Tibial nerve (tissue), 4 donors: Measurements from ENCODE around the gene SOST. TPM values are rescaled to one million over a fixed set of nuclear protein-coding genes. Genes with fewer than 3 reads are reported as not detected.

ENCODE experiments used
- DNase-seq, 2 donors: peaks; one replicate each; pipeline ENCODE4 v3.0.0-alpha.2; 2019; ENCODE audit warnings: low spot score in 2 of 2
- H3K27ac ChIP-seq, 4 donors: fragments of 200-600 bp; sonication (generic) in 3 of 4; one replicate each; pipeline ENCODE4 v1.5.1; 2017 to 2019; ENCODE audit warnings: mild to moderate bottlenecking in 1 of 4
- H3K27me3 ChIP-seq, 2 donors: fragments of 200-600 bp; sonication (generic) in 1 of 2; one replicate each; pipeline versions ENCODE4 v1.5.1 to v1.6.0; 2017 to 2019
- H3K36me3 ChIP-seq, 3 donors: fragments of 200-600 bp; sonication (generic); one replicate each; pipeline ENCODE4 v1.5.1; 2018 to 2019
- H3K4me1 ChIP-seq, 4 donors: fragments of 200-600 bp; sonication (generic) in 3 of 4; one replicate each; pipeline ENCODE4 v1.5.1; 2017 to 2019
- H3K4me3 ChIP-seq, 4 donors: fragments of 200-600 bp; sonication (generic) in 3 of 4; one replicate each; pipeline ENCODE4 v1.5.1; 2017 to 2019; ENCODE audit warnings: mild to moderate bottlenecking in 1 of 4, moderate library complexity in 1 of 4
- H3K9me3 ChIP-seq, 4 donors: fragments of 200-600 bp; sonication (generic) in 3 of 4; one replicate each; pipeline ENCODE4 v1.5.1; 2017 to 2019
- CTCF ChIP-seq, 5 experiments: fragments of 200-600 bp in 3 of 5; fragments of 450-650 bp in 2 of 5; sonication (generic) in 3 of 5; IDR thresholded peaks; one replicate each; pipeline ENCODE4 v1.5.1; 2016 to 2019; ENCODE audit warnings: antibody characterized with exemption in 5 of 5, mild to moderate bottlenecking in 3 of 5, moderate library complexity in 2 of 5
- EP300 ChIP-seq, 2 donors: sonication (generic); formaldehyde crosslinking; IDR thresholded peaks; one replicate each; pipeline ENCODE4 v1.6.1; 2017; ENCODE audit warnings: antibody characterized with exemption in 2 of 2, mild to moderate bottlenecking in 1 of 2
- POLR2A ChIP-seq, 2 donors: fragments of 450-650 bp; IDR thresholded peaks; one replicate each; pipeline ENCODE4 v1.6.1; 2017; ENCODE audit warnings: antibody characterized with exemption in 2 of 2, mild to moderate bottlenecking in 2 of 2, moderate library complexity in 2 of 2
- WGBS, 2 donors: methylation state at CpG; one replicate each; pipeline ENCODE4 v1.1.5; 2018; 5-methylcytosine and 5-hydroxymethylcytosine counted together
- total RNA-seq, 4 donors: library from RNA; depleted of rRNA; stranded (reverse); fragments of >200 nt; gene quantifications; one replicate each; pipeline ENCODE4 v1.1.0, GENCODE V29; 2016

Gene SOST
- total RNA-seq, 4 donors from 2014 or later = not detected

- H3K36me3 ChIP-seq = no peaks in the 10 kb centered on the region
- no peak overlapping the region for H3K27ac ChIP-seq
- DNase-seq = no peak
- no peaks in the 10 kb centered on the region for H3K27me3 ChIP-seq
- H3K9me3 ChIP-seq = no peaks in the 10 kb centered on the region
- no peak for TF ChIP-seq POLR2A (IDR thresholded peaks at IDR 0.05)
- TF ChIP-seq CTCF (IDR thresholded peaks at IDR 0.05) = no peak
- TF ChIP-seq EP300 (IDR thresholded peaks at IDR 0.05) = no peak
- WGBS, 2 donors = 85 to 96% methylated on average over 1 of the region's 1 CpG
- H3K4me3 ChIP-seq = no peak overlapping the region
- peaks cover 0 to 2% (median 0%) of the 10 kb centered on the region in 4 donors for H3K4me1 ChIP-seq
Observed at GRCh38 chr17:43789482-43789881, 30.9 kb upstream of the SOST start.

- H3K36me3 ChIP-seq = no peaks in the 10 kb centered on the region
- no peak for DNase-seq
- H3K4me1 ChIP-seq = peaks cover 0 to 2% (median 0%) of the 10 kb centered on the region in 4 donors
- H3K27me3 ChIP-seq = no peaks in the 10 kb centered on the region
- no peak overlapping the region for H3K4me3 ChIP-seq
- H3K9me3 ChIP-seq = no peaks in the 10 kb centered on the region
- no peak for TF ChIP-seq CTCF (IDR thresholded peaks at IDR 0.05)
- no peak for TF ChIP-seq EP300 (IDR thresholded peaks at IDR 0.05)
- TF ChIP-seq POLR2A (IDR thresholded peaks at IDR 0.05) = no peak
- WGBS, 2 donors = 81 to 83% methylated on average over 5 of the region's 5 CpGs
- H3K27ac ChIP-seq = no peak overlapping the region
Observed at GRCh38 chr17:43788540-43788939, 29.9 kb upstream of the SOST start.

DNA sequence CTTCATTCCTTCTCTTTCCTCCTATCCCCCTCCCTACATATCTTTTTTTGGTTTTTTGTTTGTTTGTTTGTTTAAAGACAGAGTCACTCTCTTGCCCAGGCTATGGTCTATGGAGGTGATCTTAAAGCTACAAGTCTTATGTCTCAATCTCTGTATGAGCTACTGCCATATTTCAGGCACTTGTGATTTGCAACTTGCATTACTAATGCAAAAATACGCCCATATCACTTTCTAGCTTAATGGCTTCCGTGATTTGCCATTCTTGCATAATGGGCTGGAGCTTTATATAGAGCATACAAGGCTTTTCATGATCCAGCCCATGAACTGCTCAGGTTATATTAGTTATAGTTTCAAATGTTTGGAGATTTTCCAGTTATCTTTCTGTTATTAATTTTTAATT is 29.1 kb upstream of the SOST start:
- H3K9me3 ChIP-seq = no peaks in the 10 kb centered on the region
- H3K27ac ChIP-seq = no peak overlapping the region
- peaks cover 0 to 2% (median 0%) of the 10 kb centered on the region in 4 donors for H3K4me1 ChIP-seq
- TF ChIP-seq EP300 (IDR thresholded peaks at IDR 0.05) (no peak), POLR2A (IDR thresholded peaks at IDR 0.05) (no peak), CTCF (IDR thresholded peaks at IDR 0.05) (no peak)
- H3K4me3 ChIP-seq = no peak overlapping the region
- DNase-seq = no peak
- 67 to 70% methylated on average over 2 of the region's 2 CpGs for WGBS, 2 donors
- no peaks in the 10 kb centered on the region for H3K27me3 ChIP-seq
- H3K36me3 ChIP-seq = no peaks in the 10 kb centered on the region

GRCh38 chr17:43784628-43785101 is 26.1 kb upstream of the SOST start:
- Histone ChIP-seq H3K36me3 (no peaks in the 10 kb centered on the region), H3K9me3 (no peaks in the 10 kb centered on the region), H3K4me3 (no peak overlapping the region), H3K27me3 (no peaks in the 10 kb centered on the region), H3K27ac (peak overlapping the region in 2 of 4 donors; percentile 38 to 74), H3K4me1 (peaks cover 0 to 5% (median under 1%) of the 10 kb centered on the region in 4 donors)
- no peak for DNase-seq
- 33 to 36% methylated on average over 5 of the region's 5 CpGs for WGBS, 2 donors
- TF ChIP-seq EP300 (IDR thresholded peaks at IDR 0.05) (no peak), CTCF (IDR thresholded peaks at IDR 0.05) (peak in 1 of 5 experiments; percentile 35)

GRCh38 chr17:43784068-43784467 is 25.5 kb upstream of the SOST start:
- Histone ChIP-seq H3K27me3 (no peaks in the 10 kb centered on the region), H3K4me3 (no peak overlapping the region), H3K9me3 (no peaks in the 10 kb centered on the region), H3K36me3 (no peaks in the 10 kb centered on the region), H3K27ac (peak overlapping the region in 2 of 4 donors; percentile 38 to 74), H3K4me1 (peaks cover 0 to 11% (median 5%) of the 10 kb centered on the region in 4 donors)
- TF ChIP-seq CTCF (IDR thresholded peaks at IDR 0.05) (no peak), POLR2A (IDR thresholded peaks at IDR 0.05) (no peak), EP300 (IDR thresholded peaks at IDR 0.05) (no peak)
- WGBS, 2 donors = 56 to 75% methylated on average over 2 of the region's 2 CpGs
- no peak for DNase-seq
